Esophagus muscularis mucosa (tissue), 4 donors: ENCODE measurements around the gene XIRP2.

ENCODE experiments used
- EP300 ChIP-seq: sonication (generic); formaldehyde crosslinking; IDR thresholded peaks from one replicate; pipeline ENCODE4 v1.6.1; 2017; ENCODE audit warnings: antibody characterized with exemption
- POLR2A ChIP-seq: fragments of 450-650 bp; IDR thresholded peaks from one replicate; pipeline ENCODE4 v1.6.1; 2017; ENCODE audit warnings: antibody characterized with exemption, moderate library complexity, mild to moderate bottlenecking, low read depth
- POLR2AphosphoS5 ChIP-seq, 2 donors: sonication (generic); formaldehyde crosslinking; IDR thresholded peaks; one replicate each; pipeline ENCODE4 v1.6.1; 2017; ENCODE audit warnings: antibody characterized with exemption in 2 of 2
- TF ChIP-seq, protein P1 (sequence below), 3 experiments: fragments of 200-600 bp in 2 of 3; fragments of 450-650 bp in 1 of 3; sonication (generic) in 2 of 3; IDR thresholded peaks; one replicate each; pipeline ENCODE4 v1.5.1; 2017 to 2019; ENCODE audit warnings: antibody characterized with exemption in 3 of 3, mild to moderate bottlenecking in 2 of 3, moderate library complexity in 1 of 3

DNA sequence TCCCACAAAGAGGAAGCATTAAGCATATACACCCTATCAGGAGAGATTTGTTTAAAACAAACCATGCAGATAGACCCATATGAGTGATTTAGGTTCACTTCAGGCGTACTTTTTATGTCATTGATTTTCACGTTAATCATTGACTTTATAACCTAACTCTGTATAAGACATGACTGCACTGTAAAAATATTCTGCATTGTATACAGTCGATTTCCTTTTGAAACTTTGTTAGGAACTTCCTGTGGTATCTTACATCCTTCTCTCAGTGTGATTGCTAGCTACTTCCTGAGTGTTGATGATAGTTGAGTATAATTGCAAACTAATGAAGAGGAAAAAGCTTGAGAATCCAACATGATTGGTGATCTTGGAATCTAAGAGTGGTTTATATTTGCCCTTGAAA, 69.4 kb downstream of the XIRP2 start:
- no peak for TF ChIP-seq POLR2AphosphoS5 (IDR thresholded peaks at IDR 0.05)
- TF ChIP-seq, protein P1, sequence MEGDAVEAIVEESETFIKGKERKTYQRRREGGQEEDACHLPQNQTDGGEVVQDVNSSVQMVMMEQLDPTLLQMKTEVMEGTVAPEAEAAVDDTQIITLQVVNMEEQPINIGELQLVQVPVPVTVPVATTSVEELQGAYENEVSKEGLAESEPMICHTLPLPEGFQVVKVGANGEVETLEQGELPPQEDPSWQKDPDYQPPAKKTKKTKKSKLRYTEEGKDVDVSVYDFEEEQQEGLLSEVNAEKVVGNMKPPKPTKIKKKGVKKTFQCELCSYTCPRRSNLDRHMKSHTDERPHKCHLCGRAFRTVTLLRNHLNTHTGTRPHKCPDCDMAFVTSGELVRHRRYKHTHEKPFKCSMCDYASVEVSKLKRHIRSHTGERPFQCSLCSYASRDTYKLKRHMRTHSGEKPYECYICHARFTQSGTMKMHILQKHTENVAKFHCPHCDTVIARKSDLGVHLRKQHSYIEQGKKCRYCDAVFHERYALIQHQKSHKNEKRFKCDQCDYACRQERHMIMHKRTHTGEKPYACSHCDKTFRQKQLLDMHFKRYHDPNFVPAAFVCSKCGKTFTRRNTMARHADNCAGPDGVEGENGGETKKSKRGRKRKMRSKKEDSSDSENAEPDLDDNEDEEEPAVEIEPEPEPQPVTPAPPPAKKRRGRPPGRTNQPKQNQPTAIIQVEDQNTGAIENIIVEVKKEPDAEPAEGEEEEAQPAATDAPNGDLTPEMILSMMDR (IDR thresholded peaks at IDR 0.05): no peak
- no peak for TF ChIP-seq EP300
- no peak for TF ChIP-seq POLR2A
